Fibroblast of peridontal ligament (primary cell): ENCODE measurements around the gene SLC4A1.

Experiments
- DNase-seq: peaks from one replicate; pipeline ENCODE4 v3.0.0-alpha.2; 2010; ENCODE audit errors: extremely low read depth

The SLC4A1 gene

DNA sequence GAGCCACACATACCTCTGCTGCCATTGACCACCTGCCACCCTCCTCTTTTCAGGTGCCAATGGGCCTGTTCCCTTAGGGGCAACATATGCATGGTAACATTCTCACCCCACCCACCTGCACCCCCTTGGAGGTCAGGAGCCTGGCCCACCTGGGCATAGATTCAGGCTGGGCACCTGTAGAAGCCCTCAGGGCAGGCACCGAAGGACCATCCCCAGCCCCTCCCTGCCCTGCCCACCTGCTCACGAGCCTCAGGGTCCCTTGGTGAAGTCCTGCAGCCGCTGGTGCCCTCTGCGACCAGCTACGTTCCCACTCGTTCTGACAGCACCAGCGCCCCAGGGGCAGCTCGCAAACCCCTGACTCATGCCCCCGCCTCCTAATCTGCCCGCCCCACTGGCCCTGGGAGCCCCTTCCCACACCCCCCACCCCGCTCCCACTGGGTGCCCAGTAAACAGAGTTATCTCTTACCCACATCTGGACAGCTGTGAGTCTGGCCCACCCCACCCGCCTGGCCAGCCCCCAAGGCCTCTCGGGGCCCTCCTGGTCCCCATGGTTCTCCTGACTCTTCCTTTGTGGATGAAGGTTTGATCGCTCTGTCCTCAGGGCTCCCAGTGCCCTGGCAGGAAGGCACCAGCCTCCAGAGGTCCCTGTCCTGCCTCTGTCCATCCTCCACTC lies at the start of gene SLC4A1:
TSS of gene SLC4A1 (minus strand) at position 318 of the 673 bp plus-strand sequence. CDS start 5,269 bp downstream, outside the sequence.
- no peak for DNase-seq

- no peak for DNase-seq
These were observed 49.6 kb upstream of the SLC4A1 start for GRCh38 chr17:44317545-44317944.

GRCh38 chr17:44315760-44316731 lies 48.1 kb upstream of the SLC4A1 start:
- DNase-seq, result no peak

DNA sequence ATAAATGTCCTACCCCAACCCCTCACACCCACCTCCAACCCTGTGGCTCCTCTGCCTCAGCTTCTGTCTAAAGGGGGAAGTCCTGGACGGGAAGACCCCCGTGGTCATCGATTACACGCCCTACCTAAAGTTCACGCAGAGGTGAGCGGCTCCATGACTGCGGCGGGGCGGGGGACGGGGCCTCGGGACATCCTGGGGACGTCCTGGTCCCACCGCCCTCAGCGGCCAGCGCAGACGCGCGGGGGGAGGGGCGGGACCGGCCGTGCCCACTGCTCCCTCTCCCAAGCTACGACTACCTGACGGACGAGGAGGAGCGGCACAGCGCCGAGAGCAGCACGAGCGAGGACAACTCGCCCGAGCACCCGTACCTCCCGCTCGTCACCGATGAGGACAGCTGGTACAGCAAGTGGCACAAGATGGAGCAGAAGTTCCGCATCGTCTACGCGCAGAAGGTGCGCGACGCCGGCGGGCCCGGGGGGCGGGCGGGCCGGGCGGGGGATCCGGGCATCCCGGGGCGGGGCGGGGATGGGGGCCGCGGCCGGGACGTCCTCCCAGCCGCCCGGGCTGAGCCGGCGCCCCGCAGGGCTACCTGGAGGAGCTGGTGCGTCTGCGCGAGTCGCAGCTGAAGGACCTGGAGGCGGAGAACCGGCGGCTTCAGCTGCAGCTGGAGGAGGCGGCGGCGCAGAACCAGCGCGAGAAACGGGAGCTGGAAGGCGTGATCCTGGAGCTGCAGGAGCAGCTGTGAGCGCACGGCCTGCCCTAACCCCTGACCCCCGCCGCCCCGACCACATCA lies 47.1 kb upstream of the SLC4A1 start:
- no peak for DNase-seq

DNA sequence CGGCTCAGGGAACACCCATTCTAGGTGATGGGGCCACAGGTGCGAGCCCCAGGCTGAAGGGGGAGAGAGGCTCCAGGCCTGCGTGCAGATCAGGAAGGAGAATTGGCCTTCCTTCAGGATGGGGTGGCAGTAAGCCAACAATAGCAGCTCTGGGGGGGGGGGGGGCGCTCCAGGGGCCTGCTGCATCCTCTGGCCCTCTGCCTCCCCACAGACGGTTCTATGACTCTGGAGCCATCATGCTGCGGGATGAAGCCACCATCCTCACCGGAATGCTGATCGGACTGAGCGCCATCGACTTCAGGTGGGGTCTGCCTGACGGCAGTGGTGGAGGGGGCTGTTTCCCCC lies 46.6 kb upstream of the SLC4A1 start:
- DNase-seq, result no peak

- DNase-seq, result no peak
These were observed 46.1 kb upstream of the SLC4A1 start for GRCh38 chr17:44314031-44314430.

DNA sequence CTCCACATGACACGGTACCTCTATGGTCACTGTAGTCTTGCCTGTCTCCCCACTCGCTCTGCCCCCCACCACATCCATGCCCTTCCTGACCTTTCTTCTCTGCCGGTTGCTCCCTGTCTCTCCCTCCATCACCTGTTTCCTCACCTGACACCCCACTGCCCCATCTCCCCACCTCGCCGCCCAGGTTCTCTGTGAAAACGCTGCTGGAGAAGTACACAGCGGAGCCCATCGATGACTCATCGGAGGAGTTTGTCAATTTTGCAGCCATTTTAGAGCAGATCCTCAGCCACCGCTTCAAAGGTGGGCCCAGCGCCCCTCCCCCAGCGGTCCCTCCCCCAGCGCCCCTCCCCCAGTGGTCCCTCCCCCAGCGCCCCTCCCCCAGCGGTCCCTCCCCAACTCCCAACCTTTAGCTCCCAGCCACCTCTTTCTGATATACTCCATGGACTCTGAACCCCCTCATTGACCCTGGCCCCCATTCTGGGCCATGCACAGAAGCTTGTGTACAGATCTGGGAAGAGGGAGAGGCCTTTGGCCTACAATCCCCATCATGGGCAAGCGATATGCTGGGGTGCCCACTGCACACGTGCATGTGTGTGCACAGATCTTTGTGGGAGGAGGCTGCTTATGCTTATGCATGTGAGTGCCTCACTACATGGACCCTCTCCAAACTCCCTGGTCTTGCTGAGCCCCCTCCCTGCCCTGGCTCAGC lies 44.6 kb upstream of the SLC4A1 start:
- DNase-seq, result no peak

- DNase-seq, result no peak
These were observed 43.7 kb upstream of the SLC4A1 start for GRCh38 chr17:44311562-44312181.

GRCh38 chr17:44310609-44311376 lies 42.9 kb upstream of the SLC4A1 start:
- DNase-seq, result no peak

- no peak for DNase-seq
These were observed 42.3 kb upstream of the SLC4A1 start for GRCh38 chr17:44310188-44310587.

GRCh38 chr17:44309472-44309871 lies 41.5 kb upstream of the SLC4A1 start:
- DNase-seq, result no peak

GRCh38 chr17:44308865-44309264 lies 40.9 kb upstream of the SLC4A1 start:
- DNase-seq, result no peak

DNA sequence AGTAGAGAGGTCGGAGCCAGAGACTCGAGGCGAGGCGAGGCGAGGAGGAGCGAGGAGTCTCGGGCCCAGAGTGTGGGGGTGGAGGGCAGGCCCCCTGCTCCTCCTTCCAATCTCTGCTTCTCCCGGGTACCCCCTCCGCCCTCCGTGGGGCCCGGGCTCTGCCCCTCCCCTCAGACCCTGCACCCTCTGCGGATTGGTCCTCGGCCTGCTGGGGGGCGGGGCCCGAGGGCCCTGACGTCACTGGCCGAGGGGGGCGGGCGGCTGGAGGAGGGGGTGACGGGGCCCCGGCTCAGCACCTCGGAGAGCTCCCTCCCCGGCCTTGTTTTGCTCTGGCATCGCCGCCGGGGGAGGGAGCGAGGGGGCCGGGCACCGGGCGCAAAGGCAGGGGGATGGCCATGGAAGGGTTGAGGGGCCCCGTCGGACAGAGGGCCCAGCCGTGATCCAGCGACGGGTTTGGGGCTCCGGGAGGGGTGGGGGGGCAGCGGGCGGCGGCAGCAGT lies 40.4 kb upstream of the SLC4A1 start, which contains the start of gene RUNDC3A:
TSS of gene RUNDC3A (plus strand) at position 282 of the 499 bp plus-strand sequence. CDS start 232 bp downstream, outside the sequence.
- peak; percentile 59 for DNase-seq

DNA sequence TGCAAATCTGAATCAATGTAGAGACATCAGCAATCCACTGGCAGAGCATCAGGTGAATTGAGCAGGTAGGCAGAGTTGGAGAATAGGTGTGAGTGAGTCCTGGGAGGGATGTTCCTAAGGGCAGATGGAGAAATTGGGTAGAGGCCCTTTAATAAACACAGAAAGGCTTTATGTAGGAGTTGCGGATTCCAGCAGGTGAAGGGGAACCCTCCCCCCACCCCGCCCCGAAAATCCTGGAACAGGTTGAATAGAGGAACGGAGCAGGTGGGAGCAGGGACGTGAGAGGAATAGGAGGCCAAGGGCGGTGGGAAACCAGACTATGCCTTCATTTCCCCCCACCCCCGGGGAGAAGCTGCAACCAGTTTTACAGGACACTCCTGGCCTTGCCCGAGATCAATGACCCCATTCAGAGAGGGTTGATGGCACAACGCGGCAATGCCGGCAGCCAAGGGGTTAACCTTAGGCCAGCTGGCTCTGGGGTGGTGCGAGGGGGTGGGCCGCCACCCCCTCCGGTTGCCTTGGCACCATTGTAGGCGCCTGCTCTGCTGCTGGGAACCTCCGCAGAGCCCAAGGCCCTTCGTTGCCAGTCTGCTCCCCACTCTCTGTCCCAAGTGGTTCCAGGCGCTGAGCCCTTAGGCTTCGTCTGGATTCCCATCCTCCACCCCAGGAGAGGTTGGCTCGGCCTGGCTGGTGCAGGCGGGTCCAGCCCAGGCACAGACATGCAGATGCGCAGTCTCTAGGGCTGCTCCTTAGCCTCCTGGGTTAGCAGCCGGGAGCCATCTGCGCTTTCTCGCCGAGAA lies 39.7 kb upstream of the SLC4A1 start:
- peak; percentile 15 for DNase-seq

GRCh38 chr17:44304651-44305050 lies 36.7 kb upstream of the SLC4A1 start:
- peak; percentile 12 for DNase-seq

GRCh38 chr17:44297975-44298374 lies 30.0 kb upstream of the SLC4A1 start:
- DNase-seq, result no peak

GRCh38 chr17:44293509-44294226 lies 25.7 kb upstream of the SLC4A1 start:
- DNase-seq, result no peak

DNA sequence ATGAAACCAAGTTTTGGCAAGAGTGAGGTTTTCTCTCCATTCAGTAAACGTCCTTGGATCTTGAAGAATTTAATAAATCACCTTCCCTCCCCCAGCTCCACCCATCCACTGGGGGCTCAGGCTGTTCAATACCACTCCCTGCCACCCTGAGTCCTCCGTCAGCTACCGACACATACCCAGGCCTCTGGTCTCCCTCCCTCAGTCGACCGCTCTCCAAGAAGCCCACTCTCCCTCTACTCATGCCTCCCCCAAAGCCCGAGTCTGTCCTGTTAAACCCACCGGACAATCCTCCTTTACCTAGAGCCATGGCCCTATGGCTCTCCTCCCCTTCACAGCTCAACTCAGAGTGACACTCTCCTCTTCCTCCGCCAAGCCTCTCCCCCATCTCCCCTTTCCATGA lies 19.7 kb upstream of the SLC4A1 start:
- no peak for DNase-seq

DNA sequence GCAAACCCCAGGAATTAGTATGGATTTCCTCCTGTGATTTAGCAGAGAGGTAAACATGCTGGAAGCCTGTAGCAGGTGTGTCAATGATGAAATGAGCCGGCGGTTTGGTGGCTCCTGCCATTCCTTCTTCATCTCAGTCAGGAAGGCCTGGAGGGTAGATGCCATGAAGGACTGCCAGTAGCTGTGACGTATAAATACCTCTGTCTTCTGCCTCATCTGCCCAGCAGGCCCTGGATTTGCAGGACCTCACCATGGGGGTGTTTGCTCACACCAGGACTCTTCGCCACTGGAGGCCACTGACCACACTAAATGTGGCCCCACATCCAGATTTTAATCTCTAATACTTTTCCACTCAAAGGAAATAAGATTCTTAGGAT lies 16.1 kb upstream of the SLC4A1 start:
- no peak for DNase-seq
